Fibroblast of pulmonary artery (primary cell): ENCODE measurements around the gene GSTK1.

Experiments
- DNase-seq: peaks from one replicate; pipeline ENCODE4 v3.0.0-alpha.2; 2010; ENCODE audit warnings: low read depth
- H3K4me3 ChIP-seq: replicated peaks from 2 replicates; pipeline ENCODE4 v1.5.1; 2011; ENCODE audit warnings: low read depth, mild to moderate bottlenecking, control low read depth, low read length, moderate library complexity
- CTCF ChIP-seq: IDR thresholded peaks from 2 replicates; pipeline ENCODE4 v1.5.1; 2011; ENCODE audit warnings: mild to moderate bottlenecking, control low read depth, low read length, inconsistent platforms; ENCODE audit errors: missing control alignments

Gene GSTK1

GRCh38 chr7:143221737-143222136, 41.5 kb upstream of the GSTK1 start, which contains the start of gene TAS2R40:
Gene TAS2R40 (plus strand): TSS chr7:143222037. CDS start chr7:143222079, 42 bp downstream.
- no peak for TF ChIP-seq CTCF
- DNase-seq = no peak
- H3K4me3 ChIP-seq = no peak within 1 kb of the TSS

GRCh38 chr7:143222782-143223181, 40.5 kb upstream of the GSTK1 start:
- H3K4me3 ChIP-seq = no peak overlapping the region
- no peak for TF ChIP-seq CTCF
- no peak for DNase-seq

- DNase-seq = no peak
- H3K4me3 ChIP-seq = no peak overlapping the region
- TF ChIP-seq CTCF = no peak
These were observed 39.5 kb upstream of the GSTK1 start for GRCh38 chr7:143223784-143224183.

- H3K4me3 ChIP-seq = no peak overlapping the region
- no peak for DNase-seq
- TF ChIP-seq CTCF = no peak
These were observed 38.2 kb upstream of the GSTK1 start for GRCh38 chr7:143225047-143225446.

- no peak overlapping the region for H3K4me3 ChIP-seq
- TF ChIP-seq CTCF = no peak
- no peak for DNase-seq
These were observed 35.4 kb upstream of the GSTK1 start for GRCh38 chr7:143227806-143228205.

GRCh38 chr7:143229054-143229790, 34.0 kb upstream of the GSTK1 start:
- no peak for DNase-seq
- H3K4me3 ChIP-seq = no peak overlapping the region

More at GRCh38 chr7:143229054-143229790, 34.0 kb upstream of the GSTK1 start:
- TF ChIP-seq CTCF = no peak
